NCI-H1436 (cell line): ENCODE data around the gene RUNX1.

Source experiments
- DNase-seq: peaks from one replicate; lab custom pipeline; 2025; lab: John Stamatoyannopoulos, UW

Gene RUNX1

GRCh38 chr21:34946385-34946840 lies 102.7 kb downstream of the RUNX1 start:
- DNase-seq: no peak

DNA sequence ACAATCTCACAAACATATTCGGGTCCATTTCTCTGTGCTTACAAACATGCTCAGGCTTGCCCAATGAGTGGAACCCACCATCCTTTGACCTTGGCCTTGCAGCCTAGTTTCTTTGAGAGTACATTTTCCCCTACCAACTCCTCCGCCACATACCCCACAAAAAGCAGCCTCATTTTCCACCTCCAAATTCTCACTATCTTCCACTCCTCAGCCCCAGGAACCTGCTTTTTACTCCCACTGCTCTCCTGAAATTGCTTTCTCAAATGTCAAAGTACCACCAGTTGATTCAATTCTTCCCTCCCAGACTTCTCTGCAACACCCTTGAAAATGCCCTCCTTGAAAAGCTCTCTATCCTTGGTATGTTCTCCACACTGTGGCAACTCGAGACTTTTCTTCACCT lies 103.8 kb downstream of the RUNX1 start:
- DNase-seq: no peak

- no peak for DNase-seq
Measured at GRCh38 chr21:34944015-34944755, 104.9 kb downstream of the RUNX1 start.

DNA sequence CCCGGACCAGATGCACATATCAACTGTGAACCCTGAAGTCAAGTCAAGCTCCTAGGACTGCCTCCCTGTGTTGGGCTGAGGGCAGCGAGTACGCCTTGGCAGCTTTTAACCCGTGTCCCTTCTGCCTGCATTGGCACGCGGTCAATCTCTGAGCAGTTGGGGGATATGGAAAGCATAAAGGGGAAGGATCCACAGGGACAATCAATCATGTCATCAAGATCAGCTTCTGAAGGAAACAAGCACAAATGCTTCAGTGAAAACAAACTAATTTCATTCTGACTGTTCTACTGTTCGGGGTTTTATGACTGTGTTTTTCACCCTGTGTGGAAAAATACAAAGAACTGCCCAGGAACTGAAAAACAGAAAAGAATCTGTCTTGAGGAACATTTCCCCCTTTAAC lies 106.2 kb downstream of the RUNX1 start:
- no peak for DNase-seq

DNA sequence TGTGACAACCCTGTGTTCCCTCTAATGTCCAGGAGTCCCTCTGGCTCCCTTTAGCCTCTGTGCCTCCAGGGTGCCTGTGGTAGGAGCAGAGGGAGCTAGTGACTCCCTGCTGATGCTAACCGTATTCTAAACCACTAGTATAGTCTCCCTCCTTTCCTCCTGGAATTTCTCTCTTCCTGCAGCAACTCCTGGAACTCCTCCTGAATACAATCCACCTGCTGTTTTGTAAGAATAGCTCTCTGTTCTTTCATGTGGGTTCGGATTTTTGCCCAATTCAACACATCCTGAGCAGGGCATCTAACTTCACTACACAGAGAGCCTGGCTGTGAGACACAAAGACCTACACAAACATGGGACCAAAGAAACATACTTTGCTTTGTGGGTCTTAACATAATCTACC lies 107.9 kb downstream of the RUNX1 start:
- DNase-seq: no peak

- DNase-seq: no peak
Measured at GRCh38 chr21:34939673-34940331, 109.3 kb downstream of the RUNX1 start.

GRCh38 chr21:34938089-34938764 lies 110.9 kb downstream of the RUNX1 start:
- DNase-seq: no peak

- no peak for DNase-seq
Measured at GRCh38 chr21:34936883-34937563, 112.1 kb downstream of the RUNX1 start.

GRCh38 chr21:34936371-34936789 lies 112.7 kb downstream of the RUNX1 start:
- no peak for DNase-seq

DNA sequence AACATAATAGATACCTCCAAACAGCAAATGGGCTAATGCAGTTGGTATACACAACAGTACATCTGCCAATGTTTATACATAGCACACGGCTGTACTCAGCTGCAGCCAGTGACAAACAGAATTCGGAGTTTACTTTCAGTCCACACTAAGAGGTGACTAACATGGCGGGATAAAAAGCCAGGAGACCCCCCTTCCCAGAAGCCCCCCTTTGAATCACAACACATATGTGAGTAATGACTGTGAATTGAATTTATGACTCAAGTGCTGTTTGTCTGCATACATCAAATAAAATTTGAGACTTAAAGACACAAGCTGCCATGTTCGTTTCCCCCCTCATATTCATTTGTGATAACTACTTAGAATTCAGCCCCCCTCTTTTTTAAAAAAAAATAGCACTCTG lies 113.2 kb downstream of the RUNX1 start:
- no peak for DNase-seq

- DNase-seq: no peak
Measured at GRCh38 chr21:34935452-34935851, 113.7 kb downstream of the RUNX1 start.

DNA sequence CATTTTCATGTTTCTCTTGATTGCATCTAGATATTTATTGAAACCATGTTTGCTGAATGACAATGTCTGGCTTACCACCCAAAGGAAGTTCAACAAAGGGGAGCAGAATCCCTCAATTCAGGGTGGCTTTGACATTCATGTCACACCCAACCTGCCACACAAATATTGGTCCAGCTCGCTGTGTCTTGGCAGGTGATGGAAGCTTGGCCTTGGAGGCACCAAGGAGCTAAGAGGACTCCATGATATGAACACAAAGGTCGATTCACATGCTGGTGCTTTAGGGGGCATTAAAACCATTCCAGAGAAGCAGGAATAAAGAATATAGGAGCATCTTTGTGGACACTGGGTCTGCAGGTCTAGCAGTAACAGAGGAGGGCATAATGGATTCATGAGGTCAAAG lies 114.8 kb downstream of the RUNX1 start:
- DNase-seq: no peak

GRCh38 chr21:34933609-34934335 lies 115.3 kb downstream of the RUNX1 start:
- DNase-seq: no peak

GRCh38 chr21:34932233-34932632 lies 116.9 kb downstream of the RUNX1 start:
- DNase-seq: no peak

DNA sequence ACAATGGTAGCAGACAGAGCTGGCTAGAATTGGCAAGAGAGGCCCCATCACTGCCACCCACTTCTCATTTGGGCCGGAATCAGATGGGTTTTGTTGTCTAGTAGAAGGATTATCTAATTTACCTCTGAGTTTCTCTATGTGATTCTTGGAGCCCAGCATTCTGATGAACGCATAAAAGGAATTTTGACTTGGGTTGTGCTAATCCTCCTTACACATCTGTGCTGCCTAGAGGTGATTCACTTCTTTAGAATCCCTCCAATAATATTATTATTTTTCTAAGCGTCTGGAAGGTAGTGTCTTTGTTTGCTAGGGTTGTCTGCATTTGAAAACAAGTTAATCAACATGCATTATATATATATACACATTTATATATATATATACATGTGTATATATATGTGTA lies 118.1 kb downstream of the RUNX1 start:
- DNase-seq: no peak

DNA sequence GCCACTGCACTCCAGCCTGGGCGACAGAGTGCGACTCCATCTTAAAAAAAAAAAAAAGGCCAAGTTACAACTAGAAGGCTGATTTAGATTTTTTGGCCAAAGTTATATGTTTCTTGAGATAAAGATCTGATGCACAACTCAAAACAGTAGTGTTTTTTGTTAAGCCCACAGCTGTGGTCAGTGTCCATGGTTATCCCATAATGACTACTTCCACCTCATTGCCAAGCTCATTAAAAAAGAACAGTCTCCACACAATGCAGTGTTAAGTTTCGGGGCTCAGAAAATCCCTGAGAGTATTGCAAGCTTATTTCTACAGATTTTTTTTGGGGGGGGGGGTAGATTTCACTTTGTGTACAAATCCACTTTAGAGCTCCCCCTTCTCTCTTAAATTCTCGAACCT lies 120.5 kb downstream of the RUNX1 start:
- DNase-seq: no peak

GRCh38 chr21:34927992-34928391 lies 121.1 kb downstream of the RUNX1 start:
- DNase-seq: no peak

DNA sequence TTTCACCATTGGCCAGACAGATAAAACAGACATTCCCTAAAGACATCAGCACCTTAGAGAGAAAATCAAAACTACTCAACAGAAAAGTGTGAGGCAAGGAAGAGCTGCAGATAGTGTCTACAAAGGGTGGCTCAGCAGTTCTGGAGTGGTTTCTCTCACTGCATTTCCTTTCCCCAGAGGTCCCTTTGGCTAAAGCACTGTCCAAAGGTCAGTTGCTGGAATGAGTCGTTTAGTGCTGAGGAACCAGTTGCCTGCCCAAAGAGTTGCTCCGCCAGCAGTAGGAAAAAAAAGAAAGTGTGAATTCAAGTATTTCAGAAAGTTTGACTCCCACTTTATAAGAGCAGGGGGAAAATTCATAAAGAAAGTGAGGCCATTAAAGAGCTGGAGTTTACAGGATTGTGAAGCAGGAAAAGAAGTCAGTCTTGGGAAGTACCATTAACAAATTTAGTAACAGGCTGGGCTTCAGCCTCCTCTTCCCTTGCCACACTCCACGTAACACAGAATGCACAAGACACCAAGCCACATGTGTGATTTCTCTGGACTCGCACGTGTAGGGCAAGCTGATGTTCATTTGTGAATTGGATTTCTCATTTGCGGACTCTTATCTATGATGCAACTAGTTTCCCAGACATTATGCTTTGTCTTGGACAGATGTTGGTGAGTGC lies 122.2 kb downstream of the RUNX1 start:
- DNase-seq: no peak

DNA sequence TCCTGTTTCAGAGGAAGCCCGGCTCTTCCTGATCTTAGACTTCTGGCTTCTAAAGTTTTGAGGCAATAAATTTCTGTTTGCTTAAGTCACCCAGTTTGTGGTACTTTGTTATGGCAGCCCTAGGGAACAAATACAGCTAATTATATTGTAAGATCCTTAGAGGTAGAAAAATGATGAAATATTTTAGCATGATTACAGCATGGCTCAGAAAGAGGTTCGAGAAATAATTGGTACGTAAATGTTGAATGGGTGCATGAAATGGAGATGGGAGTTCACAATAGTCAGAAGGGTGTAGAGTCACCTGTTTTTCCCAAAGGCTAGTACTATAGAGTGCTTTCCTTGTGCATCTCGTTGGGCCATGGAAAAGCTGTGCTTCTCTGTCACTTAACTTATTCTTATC lies 123.5 kb downstream of the RUNX1 start:
- no peak for DNase-seq

GRCh38 chr21:34924771-34925419 lies 124.2 kb downstream of the RUNX1 start:
- no peak for DNase-seq

DNA sequence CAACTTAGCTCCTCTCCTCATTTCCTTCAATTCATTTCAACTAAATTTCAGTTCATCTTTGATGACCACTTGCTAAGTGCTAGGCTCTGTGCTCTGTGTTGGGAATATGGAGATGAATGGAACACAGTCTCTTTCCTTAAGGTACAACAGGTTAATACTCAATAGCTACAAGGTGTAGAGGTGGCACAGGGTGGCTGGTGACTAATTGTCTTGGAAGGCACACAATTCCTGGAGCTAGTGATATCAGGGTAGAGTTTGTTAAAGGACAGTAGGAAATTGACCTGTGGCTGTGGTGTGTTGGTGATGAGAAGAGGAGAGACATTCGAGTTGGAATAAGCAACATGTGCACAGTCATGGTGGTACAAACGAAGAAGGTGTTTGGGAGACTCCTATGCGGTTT lies 124.9 kb downstream of the RUNX1 start:
- no peak for DNase-seq
